HuH-7.5 (cell line): ENCODE measurements around the gene CYP27B1.
A peak's percentile ranks its signal among the peaks of the same experiment; 100 is the strongest.

Experiments
- DNase-seq: peaks from one replicate; pipeline ENCODE4 v3.0.0; 2011; ENCODE audit warnings: low spot score

CYP27B1 gene

DNA sequence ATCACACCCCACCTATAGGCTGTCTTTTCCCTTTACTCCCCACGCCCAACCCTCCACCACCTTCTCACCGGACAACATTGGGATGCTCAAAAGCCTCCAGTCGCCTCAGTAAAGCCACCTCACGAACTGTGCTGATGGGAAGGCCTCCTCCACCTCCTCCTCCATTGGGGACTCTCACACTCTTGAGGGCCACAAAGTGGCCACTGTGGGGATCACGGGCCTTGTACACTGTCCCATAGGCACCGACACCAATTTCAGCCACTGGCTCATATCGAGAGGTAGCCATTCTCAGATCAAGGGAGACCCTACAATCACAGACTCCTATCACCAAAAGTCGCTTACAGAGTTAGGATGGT is 15.5 kb downstream of the CYP27B1 start:
- DNase-seq, result no peak

- no peak for DNase-seq
Measured at GRCh38 chr12:57750561-57751431, 16.1 kb downstream of the CYP27B1 start.

DNA sequence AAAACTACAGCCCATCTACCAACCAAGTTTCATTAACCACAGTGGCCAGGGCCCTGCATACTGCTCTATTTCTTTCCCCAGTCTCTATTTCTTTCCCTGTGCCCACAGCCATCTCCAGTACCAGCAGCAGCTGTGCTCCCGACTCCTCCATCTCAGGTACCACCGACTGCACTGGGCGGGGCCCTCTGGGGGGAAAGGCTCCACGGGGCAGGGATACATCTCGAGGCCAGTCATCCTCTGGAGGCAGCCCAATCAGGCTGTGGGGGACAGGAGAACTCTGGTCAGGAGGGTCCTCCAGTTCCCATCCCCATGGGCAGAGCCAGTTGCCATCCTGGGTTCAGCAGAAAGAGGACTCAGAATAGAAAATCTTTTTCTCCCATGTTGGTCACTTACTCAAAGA is 17.8 kb downstream of the CYP27B1 start:
- DNase-seq, result no peak

- DNase-seq, result no peak
Measured at GRCh38 chr12:57746025-57746424, 20.9 kb downstream of the CYP27B1 start.

GRCh38 chr12:57745485-57745881 is 21.4 kb downstream of the CYP27B1 start:
- DNase-seq, result no peak

DNA sequence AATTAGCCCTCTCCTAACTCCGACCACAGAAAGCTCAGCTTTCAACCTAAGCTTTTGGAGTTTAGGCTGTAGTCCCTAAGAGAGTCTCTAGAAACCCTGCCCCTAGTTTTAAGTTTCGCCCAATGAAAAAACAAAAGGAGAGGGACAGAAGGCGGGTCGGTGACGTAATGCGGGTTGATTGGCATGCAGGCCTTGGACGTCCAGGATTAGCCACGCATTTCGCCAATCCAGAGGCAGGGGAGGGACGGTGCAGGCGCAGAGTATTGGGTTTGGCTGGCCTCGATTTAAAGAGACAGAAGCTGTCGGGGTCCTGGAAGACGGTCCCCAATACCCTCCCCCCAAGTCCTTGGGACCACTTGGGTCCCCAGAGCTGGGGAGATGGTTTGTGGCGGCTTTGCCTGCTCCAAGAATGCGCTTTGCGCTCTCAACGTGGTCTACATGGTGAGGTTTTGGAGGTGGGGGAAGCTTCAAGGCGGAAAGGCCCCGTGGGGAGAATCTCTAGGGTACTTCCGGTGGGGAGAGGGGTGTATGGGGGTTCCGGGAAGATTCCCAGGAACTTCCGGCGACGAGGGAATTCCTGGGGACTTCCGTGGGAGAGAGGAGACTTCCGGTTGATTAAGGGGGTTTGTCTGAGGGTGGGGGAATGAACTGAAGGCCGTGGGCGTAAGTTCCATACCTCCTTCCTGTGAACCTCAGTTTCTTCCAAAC is 21.9 kb downstream of the CYP27B1 start, which contains the start of gene TSPAN31:
TSPAN31 (plus strand) TSS at position 263 of the 708 bp plus-strand sequence; CDS start at position 379, 116 bp downstream.
- peak; percentile 93 for DNase-seq

DNA sequence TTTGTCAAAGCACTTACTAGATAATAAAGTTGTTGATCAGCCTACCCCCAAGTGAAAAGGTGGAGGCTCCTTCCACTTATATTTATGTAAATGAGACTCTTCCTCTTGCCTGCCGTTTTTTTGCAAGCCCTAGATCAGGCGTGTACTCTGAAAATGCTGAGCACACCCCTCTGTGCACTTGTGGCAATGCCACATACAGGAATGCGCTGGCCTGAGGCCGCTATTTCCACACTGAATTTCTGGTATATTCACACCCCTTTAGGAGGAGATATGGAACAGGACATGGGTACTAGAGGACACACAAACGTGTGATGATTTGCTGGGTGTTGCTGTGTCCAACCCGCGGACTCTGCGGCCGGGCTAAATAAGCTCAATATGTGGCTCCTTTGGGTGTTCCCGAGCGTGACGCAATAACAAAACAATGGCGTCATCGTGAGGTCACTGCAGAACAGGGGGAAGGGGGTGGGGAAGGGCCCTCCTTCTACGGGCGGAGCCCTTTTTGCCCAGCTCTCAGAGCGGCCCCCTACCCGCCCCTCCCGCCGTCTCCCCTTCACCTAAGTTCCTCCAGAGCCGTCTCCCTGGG is 22.6 kb downstream of the CYP27B1 start:
- no peak for DNase-seq

DNA sequence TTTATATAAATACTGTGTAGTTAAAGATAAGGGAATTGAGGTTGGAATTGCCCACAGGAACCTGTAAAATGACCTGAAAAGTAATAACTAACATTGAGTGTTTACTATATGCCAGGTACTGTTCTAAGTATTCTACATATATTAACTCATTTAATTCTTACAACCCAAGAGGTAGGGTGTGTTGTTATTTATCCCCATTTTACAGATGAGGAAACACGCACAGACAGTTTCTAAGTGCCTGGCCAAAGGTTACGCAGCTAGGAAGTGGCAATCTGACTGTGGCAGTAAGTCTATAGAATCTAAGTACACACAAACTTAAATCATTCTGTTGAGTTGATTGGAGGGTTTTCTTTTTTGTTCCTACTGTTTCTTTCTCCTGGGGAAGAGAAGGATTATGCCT is 23.1 kb downstream of the CYP27B1 start:
- DNase-seq, result no peak

DNA sequence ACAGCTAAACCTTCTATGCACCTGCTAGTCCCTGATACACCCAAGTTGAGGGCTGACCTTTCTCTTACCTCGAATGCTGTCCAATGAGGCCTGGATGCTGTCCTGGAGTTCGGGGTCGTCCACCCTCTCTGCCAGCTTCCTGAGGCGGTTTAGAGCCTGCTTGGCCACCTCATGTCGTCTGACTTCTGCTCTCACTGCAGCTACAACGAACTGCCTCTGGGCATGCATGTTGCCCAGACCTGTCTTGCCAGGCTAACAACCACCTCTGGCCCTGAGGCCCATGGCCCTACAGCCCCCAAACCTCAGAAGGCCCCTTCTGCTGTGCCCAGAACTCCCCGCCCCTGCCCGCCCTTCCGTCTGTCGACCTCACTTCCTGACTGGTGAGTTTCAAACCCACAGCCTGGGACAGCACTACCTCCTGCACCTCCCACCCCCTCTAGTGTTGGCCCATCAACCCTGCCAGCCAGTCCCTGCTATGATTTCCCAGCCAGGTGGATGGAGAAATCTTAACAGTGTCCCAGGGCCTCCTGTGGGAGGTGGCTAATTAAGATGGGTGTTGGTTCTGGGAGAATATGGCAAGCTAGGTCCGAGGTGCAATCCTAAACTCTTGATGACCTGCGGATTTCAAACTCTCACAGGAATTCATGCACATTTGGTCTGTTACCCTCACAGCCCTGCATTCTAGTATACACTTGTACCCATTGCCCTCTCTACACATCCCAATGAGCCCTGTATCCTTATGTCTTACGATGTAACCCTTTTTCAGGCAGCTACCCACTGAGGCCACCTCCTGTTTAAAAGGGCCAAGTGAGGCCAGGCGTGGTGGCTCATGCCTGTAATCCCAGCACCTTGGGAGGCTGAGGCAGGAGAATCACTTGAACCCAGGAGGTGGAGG is 24.8 kb downstream of the CYP27B1 start:
- DNase-seq, result no peak

- DNase-seq, result no peak
Measured at GRCh38 chr12:57741413-57741789, 25.5 kb downstream of the CYP27B1 start.

DNA sequence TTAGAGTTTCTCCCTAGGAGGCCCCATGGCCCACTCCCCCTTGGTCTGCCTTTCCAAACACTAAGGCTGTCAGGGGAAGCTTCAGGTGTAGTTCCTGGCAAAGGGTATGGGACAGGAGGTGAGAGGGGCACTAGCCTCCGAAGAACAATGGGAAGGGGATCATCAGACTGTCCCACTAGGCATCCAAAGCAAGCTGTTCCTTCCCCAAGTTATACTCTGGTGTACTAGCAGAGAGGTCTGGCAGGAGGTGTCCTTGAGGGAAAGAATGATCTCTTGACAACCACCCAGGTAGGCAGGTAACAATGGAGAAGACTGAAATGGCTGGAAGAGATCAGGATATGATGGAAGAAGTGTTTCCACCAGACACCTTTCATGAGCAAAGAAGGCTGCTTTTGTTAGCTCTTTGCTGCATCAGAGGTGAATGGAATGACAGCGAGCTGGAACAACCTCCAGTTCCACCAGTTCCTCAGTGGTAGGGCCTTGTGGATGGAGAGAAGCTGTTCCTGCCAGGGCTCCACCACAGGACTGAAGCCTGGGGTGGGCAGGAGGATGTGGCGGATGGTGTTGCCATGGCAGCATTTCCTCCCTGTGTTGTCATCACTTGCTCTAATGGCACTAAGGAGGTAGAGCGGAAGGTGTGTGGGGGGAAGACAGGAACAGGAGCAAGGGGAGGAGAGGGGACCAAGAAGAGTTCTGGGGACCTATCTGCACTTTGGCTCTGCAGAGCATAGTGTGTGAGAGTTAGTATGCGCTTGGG is 26.0 kb downstream of the CYP27B1 start:
- DNase-seq, result no peak

GRCh38 chr12:57739914-57740538 is 26.9 kb downstream of the CYP27B1 start:
- DNase-seq, result no peak

DNA sequence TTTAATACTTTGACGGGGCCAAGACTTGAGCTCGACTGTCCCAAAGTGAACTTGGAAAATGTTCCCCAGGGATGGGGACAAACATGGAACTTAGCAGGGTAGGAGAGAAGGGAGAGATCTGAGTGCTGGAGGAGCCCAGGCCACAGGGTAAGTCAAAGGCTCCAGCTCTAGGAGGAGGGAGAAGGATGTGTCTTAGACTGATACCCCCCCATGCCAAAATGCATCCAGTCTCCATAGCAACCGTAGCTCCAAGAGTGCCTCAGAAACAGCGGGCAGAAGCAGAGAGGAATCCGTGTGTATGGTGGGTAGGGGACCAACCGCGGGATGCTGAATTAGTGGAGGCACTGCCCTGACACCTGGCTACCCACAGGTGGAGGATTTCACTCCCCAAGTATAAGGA is 27.5 kb downstream of the CYP27B1 start:
- no peak for DNase-seq

- DNase-seq, result no peak
Measured at GRCh38 chr12:57738661-57739237, 28.1 kb downstream of the CYP27B1 start, which contains the start of gene AGAP2. TSS of gene AGAP2 (minus strand) at chr12:57738742. CDS start at chr12:57738246, 496 bp downstream.

DNA sequence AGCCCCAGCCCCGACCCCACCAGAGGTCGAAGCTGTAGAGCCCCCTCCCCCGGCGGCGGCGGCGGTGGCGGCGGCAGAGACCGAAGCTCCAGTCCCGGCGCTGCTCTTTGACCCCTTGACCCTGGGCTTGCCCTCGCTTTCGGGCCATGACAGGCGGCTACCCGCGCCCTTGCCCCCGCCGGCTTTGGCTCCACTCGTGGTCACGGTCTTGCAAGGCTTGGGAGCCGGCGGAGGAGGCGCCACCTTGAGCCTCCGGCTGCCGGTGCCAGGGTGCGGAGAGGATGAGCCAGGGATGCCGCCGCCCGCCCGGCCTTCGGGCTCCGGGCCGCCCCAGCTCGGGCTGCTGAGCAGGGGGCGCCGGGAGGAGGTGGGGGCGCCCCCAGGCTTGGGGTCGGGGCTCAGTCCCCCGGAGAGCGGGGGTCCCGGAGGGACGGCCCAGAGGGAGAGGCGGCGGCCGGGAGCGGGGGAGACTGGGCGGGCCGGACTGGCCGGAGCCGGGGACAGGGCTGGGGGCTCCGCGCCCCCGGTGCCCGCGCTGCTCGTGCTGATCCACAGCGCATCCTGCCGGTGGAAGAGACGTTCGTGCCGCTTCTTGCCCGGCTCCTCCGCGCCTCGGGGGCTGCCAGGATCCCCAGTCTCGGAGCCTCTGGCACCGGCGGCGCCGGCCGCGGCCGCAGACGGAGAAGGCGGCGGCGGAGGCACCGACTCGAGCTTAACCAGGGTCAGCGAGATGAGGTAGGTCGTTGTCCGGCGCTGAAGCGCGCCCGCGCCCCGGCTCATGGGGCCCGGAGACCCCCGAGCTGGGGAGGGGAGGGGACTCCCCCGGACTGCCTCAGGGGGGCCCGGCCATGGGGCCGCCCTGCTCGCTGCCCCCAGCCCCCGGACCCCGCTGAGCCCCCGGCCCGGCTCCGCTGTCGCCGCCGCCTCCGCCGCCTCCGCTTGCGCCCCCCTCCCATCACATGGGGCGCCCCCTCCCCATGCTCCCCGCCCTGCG is 29.1 kb downstream of the CYP27B1 start:
- no peak for DNase-seq

DNA sequence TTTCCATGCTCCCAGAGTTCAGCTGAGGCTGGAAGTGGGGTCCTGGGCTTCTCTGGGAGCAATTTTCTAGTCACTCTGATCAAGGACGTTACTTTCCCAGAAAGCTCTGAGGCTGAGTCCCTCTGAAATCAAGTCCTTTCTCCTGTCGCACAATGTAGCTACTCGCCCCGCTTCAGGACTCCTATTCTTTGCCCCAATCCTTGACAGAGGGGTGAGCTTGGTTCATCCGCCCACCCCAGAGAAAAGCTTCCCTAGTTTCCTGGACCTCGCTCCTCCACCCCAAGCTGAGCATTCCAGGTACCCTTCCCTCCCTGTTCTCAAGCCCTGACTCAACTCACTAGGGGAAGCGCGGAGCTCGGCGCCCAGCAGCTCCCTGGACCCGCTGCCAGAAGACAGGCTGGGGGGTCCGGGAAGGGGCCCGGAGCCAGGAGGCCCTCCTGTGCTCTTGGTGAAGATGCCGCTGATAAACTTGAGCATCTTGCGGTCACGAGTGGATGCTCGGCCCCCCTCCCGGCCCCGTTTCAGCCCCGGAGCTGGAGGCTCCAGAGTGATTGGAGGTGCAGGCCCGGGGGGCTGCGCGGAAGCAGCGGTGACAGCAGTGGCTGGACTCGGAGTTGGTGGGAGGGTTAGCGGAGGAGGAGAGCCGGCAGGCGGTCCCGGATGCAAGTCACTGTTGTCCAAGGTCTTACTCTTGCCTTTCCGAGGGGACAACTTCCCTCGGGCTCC is 30.0 kb downstream of the CYP27B1 start:
- DNase-seq, result no peak

- peak; percentile 86 for DNase-seq
Measured at GRCh38 chr12:57735952-57736740, 30.7 kb downstream of the CYP27B1 start.
